H9 (cell line): ENCODE results near the gene VAV2. TPM values are rescaled to one million over a fixed set of nuclear protein-coding genes. Genes with fewer than 3 reads are reported as not detected.

Experiments
- DNase-seq: peaks from one replicate; pipeline ENCODE4 v3.0.0-alpha.2; 2017
- H2AFZ ChIP-seq: one replicate; pipeline ENCODE4 v1.6.1; 2013; ENCODE audit warnings: mild to moderate bottlenecking, low read length, control low read depth, moderate library complexity
- H2AK5ac ChIP-seq: 2 replicates; pipeline ENCODE4 v1.6.1; 2013; ENCODE audit warnings: low read length, control low read depth, mixed read lengths; ENCODE audit not compliant: insufficient read length
- H2BK120ac ChIP-seq: one replicate; pipeline ENCODE4 v1.6.1; 2013; ENCODE audit warnings: low read depth, mild to moderate bottlenecking, low read length, control low read depth, inconsistent platforms; ENCODE audit not compliant: poor library complexity, severe bottlenecking
- H2BK12ac ChIP-seq: 2 replicates; pipeline ENCODE4 v1.6.1; 2013; ENCODE audit warnings: low read length, control low read depth, mixed read lengths, low read depth; ENCODE audit not compliant: insufficient read length
- H2BK15ac ChIP-seq: 2 replicates; pipeline ENCODE4 v1.6.1; 2013; ENCODE audit warnings: low read depth, low read length, control low read depth
- H2BK20ac ChIP-seq: one replicate; pipeline ENCODE4 v1.6.1; 2013; ENCODE audit warnings: low read depth, mild to moderate bottlenecking, low read length, control low read depth, inconsistent platforms; ENCODE audit not compliant: poor library complexity, severe bottlenecking
- H2BK5ac ChIP-seq: 2 replicates; pipeline ENCODE4 v1.6.1; 2013; ENCODE audit warnings: low read length, control low read depth, mixed read lengths; ENCODE audit not compliant: insufficient read length
- H3K14ac ChIP-seq: 2 replicates; pipeline ENCODE4 v1.6.1; 2013; ENCODE audit warnings: low read length, control low read depth; ENCODE audit not compliant: insufficient read depth
- H3K18ac ChIP-seq: 2 replicates; pipeline ENCODE4 v1.6.1; 2013; ENCODE audit warnings: low read depth, mild to moderate bottlenecking, mixed read lengths, low read length, control low read depth; ENCODE audit not compliant: insufficient read length
- H3K23ac ChIP-seq: 2 replicates; pipeline ENCODE4 v1.6.1; 2013; ENCODE audit warnings: low read length, control low read depth, mixed read lengths, low read depth; ENCODE audit not compliant: insufficient read length
- H3K23me2 ChIP-seq: 2 replicates; pipeline ENCODE4 v1.6.1; 2013; ENCODE audit warnings: low read depth, mild to moderate bottlenecking, mixed read lengths, low read length, control low read depth; ENCODE audit not compliant: insufficient read length, poor library complexity, severe bottlenecking
- H3K27ac ChIP-seq: 2 replicates; pipeline ENCODE4 v1.5.1; 2013; ENCODE audit warnings: low read length, control low read depth, mixed read lengths, low read depth; ENCODE audit not compliant: insufficient read length
- H3K27me3 ChIP-seq: 2 replicates; pipeline ENCODE4 v1.6.1; 2013; ENCODE audit warnings: low read length, control low read depth, inconsistent platforms; ENCODE audit not compliant: insufficient read depth
- H3K4ac ChIP-seq: 2 replicates; pipeline ENCODE4 v1.6.1; 2013; ENCODE audit warnings: low read depth, mild to moderate bottlenecking, control low read depth, inconsistent platforms, low read length, moderate library complexity
- H3K4me1 ChIP-seq: 2 replicates; pipeline ENCODE4 v1.6.1; 2013; ENCODE audit warnings: low read length, control low read depth, inconsistent platforms; ENCODE audit not compliant: insufficient read depth
- H3K4me2 ChIP-seq: 2 replicates; pipeline ENCODE4 v1.6.1; 2013; ENCODE audit warnings: low read length, control low read depth, mixed read lengths; ENCODE audit not compliant: insufficient read length, insufficient read depth
- H3K56ac ChIP-seq: 2 replicates; pipeline ENCODE4 v1.6.1; 2013; ENCODE audit warnings: low read depth, mild to moderate bottlenecking, mixed read lengths, low read length, control low read depth; ENCODE audit not compliant: insufficient read length
- H3K79me1 ChIP-seq: 2 replicates; pipeline ENCODE4 v1.6.1; 2013; ENCODE audit warnings: low read depth, mild to moderate bottlenecking, moderate library complexity, low read length, control low read depth, inconsistent platforms; ENCODE audit not compliant: insufficient read depth, poor library complexity, severe bottlenecking
- H3K79me2 ChIP-seq: 2 replicates; pipeline ENCODE4 v1.6.1; 2013; ENCODE audit warnings: low read length, control low read depth, inconsistent platforms; ENCODE audit not compliant: insufficient read depth
- H3K9ac ChIP-seq: 2 replicates; pipeline ENCODE4 v1.6.1; 2013; ENCODE audit warnings: low read length, control low read depth, mixed read lengths; ENCODE audit not compliant: insufficient read length; ENCODE audit errors: extremely low read depth
- H3K9me3 ChIP-seq: one replicate; pipeline ENCODE4 v1.6.1; 2013; ENCODE audit warnings: low read depth, low read length, inconsistent platforms; ENCODE audit not compliant: control insufficient read depth
- H3T11ph ChIP-seq: one replicate; pipeline ENCODE4 v1.6.1; 2013; ENCODE audit warnings: mild to moderate bottlenecking, low read length, control low read depth, inconsistent platforms
- H4K20me1 ChIP-seq: one replicate; pipeline ENCODE4 v1.6.1; 2013; ENCODE audit not compliant: control insufficient read depth, insufficient read length, insufficient read depth
- H4K5ac ChIP-seq: 2 replicates; pipeline ENCODE4 v1.6.1; 2013; ENCODE audit warnings: low read depth, mild to moderate bottlenecking, mixed read lengths, low read length, control low read depth; ENCODE audit not compliant: insufficient read length
- H4K8ac ChIP-seq: replicated peaks from 2 replicates; pipeline ENCODE4 v1.6.1; 2013; ENCODE audit warnings: low read length, control low read depth, mixed read lengths, low read depth; ENCODE audit not compliant: insufficient read length
- H4K91ac ChIP-seq: 2 replicates; pipeline ENCODE4 v1.6.1; 2013; ENCODE audit warnings: low read depth, mild to moderate bottlenecking, moderate library complexity, mixed read lengths, low read length, control low read depth; ENCODE audit not compliant: insufficient read length
- H3K27ac Mint-ChIP-seq, 3 experiments: 2 replicates in 2 of 3; 3 replicates in 1 of 3; pipeline ENCODE4 v1.8.0; 2020 to 2021; ENCODE audit warnings: mixed read lengths in 3 of 3, mild to moderate bottlenecking in 1 of 3, moderate library complexity in 1 of 3
- H3K27me3 Mint-ChIP-seq: 2 replicates; pipeline ENCODE4 v1.8.0; 2021; ENCODE audit warnings: low read depth, mild to moderate bottlenecking, moderate library complexity, mixed read lengths
- H3K36me3 Mint-ChIP-seq, 3 experiments: 2 replicates in 2 of 3; 3 replicates in 1 of 3; pipeline ENCODE4 v1.8.0; 2020 to 2021; ENCODE audit warnings: low read depth in 3 of 3, mixed read lengths in 3 of 3; ENCODE audit not compliant: insufficient read depth in 1 of 3
- H3K4me1 Mint-ChIP-seq, 2 experiments: 2 replicates each; pipeline ENCODE4 v1.8.0; 2020; ENCODE audit warnings: mixed read lengths in 2 of 2
- H3K4me3 Mint-ChIP-seq, 2 experiments: 2 replicates in 1 of 2; 3 replicates in 1 of 2; pipeline ENCODE4 v1.8.0; 2020 to 2021; ENCODE audit warnings: mild to moderate bottlenecking in 2 of 2, mixed read lengths in 2 of 2, moderate library complexity in 1 of 2
- H3K9me3 Mint-ChIP-seq, 2 experiments: 2 replicates in 1 of 2; 3 replicates in 1 of 2; pipeline ENCODE4 v1.8.0; 2020; ENCODE audit warnings: mild to moderate bottlenecking in 2 of 2, mixed read lengths in 2 of 2, moderate library complexity in 1 of 2
- CTCF ChIP-seq: fragments of 200-600 bp; sonication (generic); conservative IDR thresholded peaks from 3 replicates; pipeline ENCODE4 v1.8.0; 2021; ENCODE audit warnings: antibody characterized with exemption, mild to moderate bottlenecking
- WGBS: extraction: QIAGEN DNeasy Blood & Tissue Kit; methylation state at CpG from one replicate; pipeline ENCODE4 v1.1.7; 2013; ENCODE audit warnings: missing lambda C conversion rate, low lambda C conversion rate, mixed read lengths; ENCODE audit not compliant: insufficient read length; ENCODE audit errors: extremely low coverage; 5-methylcytosine and 5-hydroxymethylcytosine counted together
- total RNA-seq: library from RNA; stranded (reverse); gene quantifications from 2 replicates; pipeline ENCODE4 v1.2.1, GENCODE V29; 2021

VAV2 gene
- total RNA-seq, 1 experiment from 2014 or later, result 58.7 TPM

GRCh38 chr9:133731876-133732638 lies 260.1 kb downstream of the VAV2 start:
- H3K27me3 Mint-ChIP-seq, result peaks cover 5% of the 10 kb centered on the region; the same call in 1 of the 2 replicates
- no peak overlapping the region for H2BK12ac ChIP-seq
- DNase-seq, result peak; percentile 75
- H3K27ac Mint-ChIP-seq, result no peak overlapping the region
- no peaks in the 10 kb centered on the region for H3K79me1 ChIP-seq
- H3K4me3 Mint-ChIP-seq, result no peak overlapping the region
- H2BK15ac ChIP-seq, result no peak overlapping the region
- H4K8ac ChIP-seq, result no peak overlapping the region
- no peak overlapping the region for H3K18ac ChIP-seq
- no peak overlapping the region for H3K56ac ChIP-seq
- H4K5ac ChIP-seq, result no peak overlapping the region
- H3K9me3 ChIP-seq, result no peaks in the 10 kb centered on the region
- H2BK120ac ChIP-seq, result no peak overlapping the region
- H3K4me2 ChIP-seq, result no peak overlapping the region
- H3K4me1 ChIP-seq, result peaks cover 3% of the 10 kb centered on the region; the same call in 1 of the 2 replicates
- H4K20me1 ChIP-seq, result no peaks in the 10 kb centered on the region
- no peak overlapping the region for H2AK5ac ChIP-seq
- H3K4me1 Mint-ChIP-seq, result peaks cover 6 to 26% of the 10 kb centered on the region in 2 experiments
- no peak for TF ChIP-seq CTCF
- no peaks in the 10 kb centered on the region for H3K79me2 ChIP-seq
- no peaks in the 10 kb centered on the region for H3K27me3 ChIP-seq
- no CpG with 5 or more reads among the region's 30 CpGs for WGBS
- H3K9ac ChIP-seq, result no peak overlapping the region
- H3K23ac ChIP-seq, result no peak overlapping the region
- no peak overlapping the region for H3K27ac ChIP-seq
- H3K14ac ChIP-seq, result no peak overlapping the region
- no peaks in the 10 kb centered on the region; a peak in 1 of 5 replicates for H3K9me3 Mint-ChIP-seq
- no peaks in the 10 kb centered on the region for H3K23me2 ChIP-seq
- H3K4ac ChIP-seq, result no peak overlapping the region
- no peak overlapping the region for H2BK20ac ChIP-seq
- H2AFZ ChIP-seq, result no peak overlapping the region
- H2BK5ac ChIP-seq, result no peak overlapping the region
- no peak overlapping the region for H4K91ac ChIP-seq
- peaks cover 0 to 2% (median 0%) of the 10 kb centered on the region in 3 experiments; a peak in 1 of 7 replicates for H3K36me3 Mint-ChIP-seq
- no peak overlapping the region for H3T11ph ChIP-seq
